B cell (primary cell): Measurements from ENCODE around the gene TNFAIP8L3. TPM values are rescaled to one million over a fixed set of nuclear protein-coding genes. Genes with fewer than 3 reads are reported as not detected.

Source experiments
- ATAC-seq: fragments of 200-7000 bp; cut with Tn5 transposase; one replicate; pipeline ENCODE4 v1.10.0; 2021; ENCODE audit warnings: low read depth, mild to moderate bottlenecking, moderate number of reproducible peaks, moderate library complexity
- CTCF ChIA-PET: fragments of 350-600 bp; sonication (Branson Sonifier 250); formaldehyde crosslinking; loops from one replicate; lab custom pipeline; 2021; ENCODE audit warnings: antibody characterized with exemption, inconsistent platforms; lab: Charles Lee
- POLR2A ChIA-PET: fragments of 350-600 bp; sonication (Branson Sonifier 250); formaldehyde crosslinking; loops from one replicate; lab custom pipeline; 2021; ENCODE audit warnings: antibody characterized with exemption; lab: Charles Lee
- DNase-seq: peaks from one replicate; pipeline ENCODE4 v3.0.0; 2013
- H2AFZ ChIP-seq: 2 replicates; pipeline ENCODE4 v1.6.1; 2012; ENCODE audit warnings: mild to moderate bottlenecking, low read depth, low read length; ENCODE audit not compliant: insufficient read depth, poor library complexity, severe bottlenecking
- H3K27ac ChIP-seq, 2 donors: 1 replicate in 1 of 2; 2 replicates in 1 of 2; pipeline ENCODE4 v1.5.1; 2012 to 2013; ENCODE audit warnings: low read length in 2 of 2, mild to moderate bottlenecking in 2 of 2, moderate library complexity in 1 of 2
- H3K27me3 ChIP-seq, 4 experiments: fragments of 200-600 bp in 1 of 4; sonication (generic) in 1 of 4; replicated peaks in 1 of 4; 1 replicate in 2 of 4; 2 replicates in 2 of 4; pipeline versions ENCODE4 v1.6.1 to v1.7.0; 2013 to 2016; ENCODE audit warnings: low read length in 3 of 4, mild to moderate bottlenecking in 2 of 4, mixed read lengths in 1 of 4, moderate library complexity in 1 of 4; ENCODE audit not compliant: insufficient read depth in 4 of 4, control insufficient read depth in 3 of 4; ENCODE audit errors: control extremely low read depth in 1 of 4
- H3K36me3 ChIP-seq, 2 experiments: replicated peaks in 1 of 2; 1 replicate in 1 of 2; 2 replicates in 1 of 2; pipeline versions ENCODE4 v1.6.1 to v1.7.1; 2013; ENCODE audit warnings: low read length in 1 of 2; ENCODE audit not compliant: insufficient read depth in 2 of 2, control insufficient read depth in 1 of 2; ENCODE audit errors: control extremely low read depth in 1 of 2, extremely low read depth in 1 of 2
- H3K4me1 ChIP-seq, 2 donors: fragments of 200-600 bp in 1 of 2; sonication (generic) in 1 of 2; 1 replicate in 1 of 2; 2 replicates in 1 of 2; pipeline versions ENCODE4 v1.5.1 to v1.6.1; 2013 to 2017; ENCODE audit warnings: low read length in 2 of 2; ENCODE audit not compliant: control insufficient read depth in 2 of 2, insufficient read depth in 2 of 2
- H3K4me2 ChIP-seq: replicated peaks from 2 replicates; pipeline ENCODE3; 2012; ENCODE audit warnings: mild to moderate bottlenecking, low read depth, low read length; ENCODE audit not compliant: poor library complexity, severe bottlenecking
- H3K4me3 ChIP-seq, 5 experiments: fragments of 200-600 bp in 1 of 5; sonication (generic) in 1 of 5; 1 replicate in 3 of 5; 2 replicates in 2 of 5; pipeline versions ENCODE4 v1.5.1 to v1.7.0; 2011 to 2016; ENCODE audit warnings: low read length in 4 of 5, mild to moderate bottlenecking in 4 of 5, low read depth in 2 of 5, control low read depth in 1 of 5, moderate library complexity in 1 of 5; ENCODE audit not compliant: insufficient read depth in 1 of 5; ENCODE audit errors: control extremely low read depth in 1 of 5, extremely low read depth in 1 of 5
- H3K79me2 ChIP-seq: fragments of 200-600 bp; sonication (generic); one replicate; pipeline ENCODE4 v1.6.0; 2016; ENCODE audit warnings: low read length; ENCODE audit not compliant: control insufficient read depth, insufficient read depth
- H3K9ac ChIP-seq: fragments of 200-600 bp; sonication (generic); 2 replicates; pipeline ENCODE4 v1.6.1; 2017; ENCODE audit warnings: mild to moderate bottlenecking, low read length, moderate library complexity
- H3K9me3 ChIP-seq, 3 donors: one replicate each; pipeline versions ENCODE4 v1.6.1 to v1.7.1; 2013; ENCODE audit warnings: low read length in 2 of 3; ENCODE audit not compliant: control insufficient read depth in 2 of 3, insufficient read depth in 1 of 3; ENCODE audit errors: control extremely low read depth in 1 of 3
- H4K20me1 ChIP-seq: 2 replicates; pipeline ENCODE4 v1.6.0; 2012; ENCODE audit warnings: mild to moderate bottlenecking, low read length; ENCODE audit not compliant: insufficient read depth, control insufficient read depth, poor library complexity, severe bottlenecking
- H3K27ac Mint-ChIP-seq: one replicate; pipeline ENCODE4 v1.8.0; 2021; ENCODE audit warnings: mixed read lengths
- H3K27me3 Mint-ChIP-seq: one replicate; pipeline ENCODE4 v1.8.0; 2021; ENCODE audit warnings: mixed read lengths
- H3K4me1 Mint-ChIP-seq: one replicate; pipeline ENCODE4 v1.8.0; 2021; ENCODE audit warnings: mixed read lengths
- H3K4me3 Mint-ChIP-seq: one replicate; pipeline ENCODE4 v1.8.0; 2021; ENCODE audit warnings: mixed read lengths
- H3K9me3 Mint-ChIP-seq: one replicate; pipeline ENCODE4 v1.8.0; 2022; ENCODE audit warnings: mixed read lengths; ENCODE audit not compliant: insufficient read depth
- EZH2 ChIP-seq: IDR thresholded peaks from 2 replicates; pipeline ENCODE4 v1.6.1; 2012; ENCODE audit warnings: borderline replicate concordance, low read depth, mild to moderate bottlenecking, moderate library complexity, low read length; ENCODE audit not compliant: insufficient read depth, poor library complexity, severe bottlenecking
- WGBS: methylation state at CpG from one replicate; pipeline ENCODE4 v1.1.5; 2013; ENCODE audit warnings: missing lambda C conversion rate; ENCODE audit not compliant: insufficient coverage; 5-methylcytosine and 5-hydroxymethylcytosine counted together
- intact Hi-C: fragments of 100-400 bp; cut with micrococcal nuclease; formaldehyde crosslinking; loops from one replicate; pipeline ENCODE4 v1.10.0; 2022
- polyA plus RNA-seq: library from polyadenylated mRNA; depleted of rRNA; stranded (reverse); fragments of >200 nt; gene quantifications from 2 replicates; pipeline ENCODE4 v1.2.3, GENCODE V29; 2012
- total RNA-seq, 2 donors: library from RNA; stranded (reverse); fragments of 120-200 nt in 1 of 2; gene quantifications; 1 replicate in 1 of 2; 2 replicates in 1 of 2; pipeline versions ENCODE4 v1.2.3 to v1.2.4, GENCODE V29; 2013 to 2022
- TF ChIP-seq, protein P1 (sequence below): fragments of 200-600 bp; IDR thresholded peaks from one replicate; pipeline ENCODE4 v1.8.0; 2022; ENCODE audit warnings: antibody characterized with exemption, mild to moderate bottlenecking

TNFAIP8L3 gene
- total and polyA plus RNA-seq, 2 donors (not counting 1 experiment from before 2014, with no cell fraction given): not detected

DNA sequence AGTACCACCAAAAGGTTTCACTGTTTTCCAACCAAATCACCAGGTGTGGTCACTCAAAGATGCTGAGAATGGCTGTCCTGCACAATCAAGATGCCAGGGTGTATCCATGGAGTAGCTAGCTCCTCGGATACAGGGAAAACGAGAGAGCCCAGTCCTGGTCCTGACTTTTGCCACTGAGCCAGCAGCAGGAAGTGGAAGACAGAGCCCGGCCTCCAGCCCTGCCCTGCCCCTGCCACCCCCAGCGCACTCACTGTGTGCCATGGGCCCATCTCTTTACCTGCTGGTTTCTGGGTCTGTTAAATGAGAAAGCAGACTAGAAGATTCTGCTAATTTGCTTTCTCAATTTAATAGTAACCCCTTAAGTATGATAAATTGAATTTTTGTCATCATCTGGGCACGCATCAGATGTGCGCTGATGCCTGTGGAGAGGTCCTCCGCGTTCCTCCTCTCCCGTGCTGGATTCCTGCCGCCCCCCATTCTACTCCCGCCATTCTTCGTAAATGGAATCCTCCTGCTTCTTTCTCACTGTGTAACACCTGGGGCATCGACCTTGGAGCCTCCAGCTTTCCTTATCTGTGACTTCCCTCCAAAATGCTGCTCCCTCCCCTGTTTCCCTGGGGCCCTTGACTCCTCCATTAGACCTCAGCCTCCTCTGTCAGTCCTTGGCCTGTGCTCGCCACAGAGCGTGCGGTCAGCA lies 18.0 kb downstream of the TNFAIP8L3 start:
- DNase-seq (no peak), ATAC-seq (no peak)
- TF ChIP-seq EZH2: no peak
- TF ChIP-seq, protein P1, sequence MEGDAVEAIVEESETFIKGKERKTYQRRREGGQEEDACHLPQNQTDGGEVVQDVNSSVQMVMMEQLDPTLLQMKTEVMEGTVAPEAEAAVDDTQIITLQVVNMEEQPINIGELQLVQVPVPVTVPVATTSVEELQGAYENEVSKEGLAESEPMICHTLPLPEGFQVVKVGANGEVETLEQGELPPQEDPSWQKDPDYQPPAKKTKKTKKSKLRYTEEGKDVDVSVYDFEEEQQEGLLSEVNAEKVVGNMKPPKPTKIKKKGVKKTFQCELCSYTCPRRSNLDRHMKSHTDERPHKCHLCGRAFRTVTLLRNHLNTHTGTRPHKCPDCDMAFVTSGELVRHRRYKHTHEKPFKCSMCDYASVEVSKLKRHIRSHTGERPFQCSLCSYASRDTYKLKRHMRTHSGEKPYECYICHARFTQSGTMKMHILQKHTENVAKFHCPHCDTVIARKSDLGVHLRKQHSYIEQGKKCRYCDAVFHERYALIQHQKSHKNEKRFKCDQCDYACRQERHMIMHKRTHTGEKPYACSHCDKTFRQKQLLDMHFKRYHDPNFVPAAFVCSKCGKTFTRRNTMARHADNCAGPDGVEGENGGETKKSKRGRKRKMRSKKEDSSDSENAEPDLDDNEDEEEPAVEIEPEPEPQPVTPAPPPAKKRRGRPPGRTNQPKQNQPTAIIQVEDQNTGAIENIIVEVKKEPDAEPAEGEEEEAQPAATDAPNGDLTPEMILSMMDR: no peak
- Histone ChIP-seq H3K79me2 (no peaks in the 10 kb centered on the region), H2AFZ (peak overlapping the region; percentile 85), H3K9me3 (no peaks in the 10 kb centered on the region), H3K27ac (no peak overlapping the region), H3K4me3 (peak overlapping the region in 4 of 5 experiments; percentile 35 to 65 (median 54)), H3K4me2 (peak overlapping the region; percentile 87), H3K27me3 (no peaks in the 10 kb centered on the region), H4K20me1 (no peaks in the 10 kb centered on the region), H3K9ac (peak overlapping the region; percentile 73), H3K36me3 (no peaks in the 10 kb centered on the region), H3K4me1 (peaks cover 0 to 13% of the 10 kb centered on the region in 2 donors)
- peaks cover 12% of the 10 kb centered on the region for H3K4me1 Mint-ChIP-seq
- H3K27me3 Mint-ChIP-seq: no peaks in the 10 kb centered on the region
- CTCF ChIA-PET: no interaction called here
- POLR2A ChIA-PET: interaction anchor here (0.6 kb wide), 1 partner anchor 11 kb away, joined by 4 read pairs; no protein-coding TSS in a partner anchor
- H3K9me3 Mint-ChIP-seq: no peaks in the 10 kb centered on the region
- H3K27ac Mint-ChIP-seq: no peak overlapping the region
- intact Hi-C loops: no loop called here
- 85% methylated on average over 16 of the region's 16 CpGs for WGBS
- H3K4me3 Mint-ChIP-seq: peak overlapping the region; percentile 82

DNA sequence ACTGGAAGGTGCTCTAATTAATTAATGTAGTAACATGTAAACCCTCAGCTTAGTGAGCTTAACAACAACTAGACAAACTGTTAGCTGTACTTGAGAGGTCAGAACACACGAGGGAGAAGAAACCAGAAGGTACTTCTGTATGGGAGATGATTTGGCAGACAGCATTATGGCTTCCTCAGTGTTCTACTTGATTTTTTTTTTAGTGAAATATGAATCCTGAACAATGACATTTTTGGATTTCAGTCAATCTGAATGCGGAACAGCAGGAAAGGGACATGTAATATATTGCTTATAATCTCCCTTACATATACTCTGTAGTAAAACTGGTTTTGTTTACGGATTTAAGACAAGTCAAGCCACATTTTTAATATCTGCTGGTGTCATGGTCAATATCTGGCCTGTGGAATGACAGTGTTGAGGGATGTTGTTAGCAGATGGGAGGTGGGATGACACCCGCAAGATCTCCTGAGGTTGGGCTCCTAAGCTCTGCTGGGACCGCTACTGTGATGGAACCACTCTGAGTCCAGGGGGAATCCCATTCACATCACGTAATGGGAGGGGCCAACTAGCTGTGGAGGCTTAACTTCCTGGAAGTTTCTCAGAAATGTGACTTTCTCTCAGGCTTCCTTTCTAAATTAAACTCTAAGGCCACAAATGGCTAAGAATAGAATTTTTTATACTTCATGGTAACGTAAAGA lies 18.7 kb downstream of the TNFAIP8L3 start:
- no peak for DNase-seq
- H3K27ac ChIP-seq: no peak overlapping the region
- H3K9me3 ChIP-seq: no peaks in the 10 kb centered on the region
- TF ChIP-seq, protein P1: no peak
- no peak for TF ChIP-seq EZH2
- no peak for ATAC-seq
- WGBS: 85% methylated on average over 5 of the region's 7 CpGs
- H3K4me3 ChIP-seq: no peak overlapping the region
- H3K36me3 ChIP-seq: no peaks in the 10 kb centered on the region
- peaks cover 0 to 13% of the 10 kb centered on the region in 2 donors for H3K4me1 ChIP-seq
- H4K20me1 ChIP-seq: no peaks in the 10 kb centered on the region
- Mint-ChIP-seq H3K27me3 (no peaks in the 10 kb centered on the region), H3K9me3 (no peaks in the 10 kb centered on the region), H3K4me1 (peaks cover 15% of the 10 kb centered on the region), H3K4me3 (no peak overlapping the region), H3K27ac (no peak overlapping the region)
- intact Hi-C loops: no loop called here
- ChIA-PET CTCF (no interaction called here), POLR2A (no interaction called here)
- H3K9ac ChIP-seq: no peak overlapping the region
- no peaks in the 10 kb centered on the region for H3K27me3 ChIP-seq
- no peak overlapping the region for H3K4me2 ChIP-seq
- no peaks in the 10 kb centered on the region for H3K79me2 ChIP-seq
- H2AFZ ChIP-seq: no peak overlapping the region
